Stomach smooth muscle (tissue), 2 donors: ENCODE results near the gene MEGF6.
A peak's percentile ranks its signal among the peaks of the same experiment; 100 is the strongest.

Experiments
- H3K27ac ChIP-seq: one replicate; pipeline ENCODE4 v1.7.0; 2013; ENCODE audit warnings: mild to moderate bottlenecking, low read length, inconsistent platforms
- H3K27me3 ChIP-seq, 2 donors: one replicate each; pipeline ENCODE4 v1.7.0; 2013; ENCODE audit warnings: low read length in 2 of 2; ENCODE audit not compliant: insufficient read depth in 2 of 2, control insufficient read depth in 1 of 2
- H3K36me3 ChIP-seq, 2 donors: one replicate each; pipeline ENCODE4 v1.7.0; 2013; ENCODE audit warnings: low read length in 2 of 2; ENCODE audit not compliant: control insufficient read depth in 2 of 2, insufficient read depth in 2 of 2
- H3K4me1 ChIP-seq: one replicate; pipeline ENCODE4 v1.7.0; 2013; ENCODE audit warnings: low read length; ENCODE audit not compliant: control insufficient read depth, insufficient read depth
- H3K4me3 ChIP-seq, 2 donors: one replicate each; pipeline ENCODE4 v1.7.0; 2013; ENCODE audit warnings: low read length in 2 of 2
- H3K9ac ChIP-seq, 2 donors: one replicate each; pipeline ENCODE4 v1.7.0; 2013; ENCODE audit warnings: low read length in 2 of 2, mild to moderate bottlenecking in 1 of 2
- H3K9me3 ChIP-seq, 2 donors: one replicate each; pipeline ENCODE4 v1.7.0; 2013; ENCODE audit warnings: low read length in 2 of 2; ENCODE audit not compliant: control insufficient read depth in 2 of 2
- donor health status: healthy.
- donor health status: Pancreatic carcinoma.

MEGF6 gene

GRCh38 chr1:3530926-3531818 is 80.1 kb downstream of the MEGF6 start:
- Histone ChIP-seq H3K4me1 (peaks cover 25% of the 10 kb centered on the region), H3K9me3 (no peaks in the 10 kb centered on the region), H3K9ac (no peak overlapping the region), H3K36me3 (no peaks in the 10 kb centered on the region), H3K27ac (no peak overlapping the region), H3K27me3 (peaks cover 0 to 14% of the 10 kb centered on the region in 2 donors), H3K4me3 (peak overlapping the region; percentile 40 to 73)

DNA sequence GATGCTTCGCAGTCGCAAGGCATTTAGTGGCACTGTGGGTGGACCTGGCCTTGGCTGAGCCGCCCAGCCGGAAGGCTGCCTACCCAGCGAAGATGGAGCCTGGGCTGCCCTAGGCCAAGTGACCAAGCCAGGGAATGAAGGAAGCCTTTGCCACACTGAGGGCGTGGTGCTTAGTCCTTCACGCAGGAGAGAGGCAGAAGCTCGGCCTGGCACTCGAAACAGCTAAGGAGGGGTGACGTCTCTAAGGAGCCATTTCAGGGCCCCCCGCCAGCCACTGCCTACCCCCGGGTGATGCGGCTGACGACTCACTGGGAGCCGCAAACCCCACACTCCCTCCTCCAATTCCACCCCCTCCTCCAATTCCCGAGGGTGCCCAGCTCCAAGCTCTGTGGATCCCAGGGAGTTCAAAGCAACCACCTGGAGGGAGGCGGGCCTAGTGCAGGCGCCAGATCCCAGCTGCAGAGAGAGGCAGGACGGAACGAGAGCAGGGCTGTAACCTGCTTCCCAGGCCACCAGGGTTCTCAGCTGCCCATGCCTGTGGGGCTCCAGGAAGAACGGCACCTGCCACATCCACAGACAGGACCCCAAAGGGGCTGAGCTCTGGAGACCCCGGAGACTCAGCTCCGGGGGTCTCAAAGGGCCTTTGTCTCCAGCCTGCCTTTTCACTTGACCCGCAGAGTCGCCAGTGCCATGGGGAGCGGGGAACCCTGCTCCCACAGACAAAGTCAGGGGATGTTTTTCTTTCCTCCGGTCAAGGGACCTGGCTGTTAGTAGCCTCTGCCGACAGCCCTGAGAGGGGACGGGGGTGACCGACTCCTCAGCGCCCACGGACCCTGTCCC is 81.0 kb downstream of the MEGF6 start:
- peak overlapping the region; percentile 40 to 73 for H3K4me3 ChIP-seq
- H3K4me1 ChIP-seq, result peaks cover 25% of the 10 kb centered on the region
- H3K27me3 ChIP-seq, result peaks cover 0 to 14% of the 10 kb centered on the region in 2 donors
- H3K27ac ChIP-seq, result no peak overlapping the region
- H3K9ac ChIP-seq, result peak overlapping the region; percentile 29 to 38
- H3K36me3 ChIP-seq, result no peaks in the 10 kb centered on the region
- H3K9me3 ChIP-seq, result no peaks in the 10 kb centered on the region

- Histone ChIP-seq H3K27ac (no peak overlapping the region), H3K9ac (no peak overlapping the region), H3K36me3 (no peaks in the 10 kb centered on the region), H3K27me3 (peaks cover 0 to 14% of the 10 kb centered on the region in 2 donors), H3K4me1 (peaks cover 25% of the 10 kb centered on the region), H3K9me3 (no peaks in the 10 kb centered on the region), H3K4me3 (peak overlapping the region in 1 of 2 donors; percentile 29)
Observed at GRCh38 chr1:3529099-3529729, 82.1 kb downstream of the MEGF6 start.

- H3K9ac ChIP-seq, result no peak overlapping the region
- peaks cover 0 to 14% of the 10 kb centered on the region in 2 donors for H3K27me3 ChIP-seq
- no peak overlapping the region for H3K27ac ChIP-seq
- H3K4me3 ChIP-seq, result no peak overlapping the region
- no peaks in the 10 kb centered on the region for H3K36me3 ChIP-seq
- peaks cover 25% of the 10 kb centered on the region for H3K4me1 ChIP-seq
- H3K9me3 ChIP-seq, result no peaks in the 10 kb centered on the region
Observed at GRCh38 chr1:3527774-3528173, 83.5 kb downstream of the MEGF6 start.

- no peaks in the 10 kb centered on the region for H3K36me3 ChIP-seq
- no peaks in the 10 kb centered on the region for H3K9me3 ChIP-seq
- peaks cover 19% of the 10 kb centered on the region for H3K4me1 ChIP-seq
- H3K4me3 ChIP-seq, result no peak overlapping the region
- no peak overlapping the region for H3K27ac ChIP-seq
- no peak overlapping the region for H3K9ac ChIP-seq
- H3K27me3 ChIP-seq, result peaks cover 0 to 14% of the 10 kb centered on the region in 2 donors
Observed at GRCh38 chr1:3525551-3526482, 85.5 kb downstream of the MEGF6 start.

DNA sequence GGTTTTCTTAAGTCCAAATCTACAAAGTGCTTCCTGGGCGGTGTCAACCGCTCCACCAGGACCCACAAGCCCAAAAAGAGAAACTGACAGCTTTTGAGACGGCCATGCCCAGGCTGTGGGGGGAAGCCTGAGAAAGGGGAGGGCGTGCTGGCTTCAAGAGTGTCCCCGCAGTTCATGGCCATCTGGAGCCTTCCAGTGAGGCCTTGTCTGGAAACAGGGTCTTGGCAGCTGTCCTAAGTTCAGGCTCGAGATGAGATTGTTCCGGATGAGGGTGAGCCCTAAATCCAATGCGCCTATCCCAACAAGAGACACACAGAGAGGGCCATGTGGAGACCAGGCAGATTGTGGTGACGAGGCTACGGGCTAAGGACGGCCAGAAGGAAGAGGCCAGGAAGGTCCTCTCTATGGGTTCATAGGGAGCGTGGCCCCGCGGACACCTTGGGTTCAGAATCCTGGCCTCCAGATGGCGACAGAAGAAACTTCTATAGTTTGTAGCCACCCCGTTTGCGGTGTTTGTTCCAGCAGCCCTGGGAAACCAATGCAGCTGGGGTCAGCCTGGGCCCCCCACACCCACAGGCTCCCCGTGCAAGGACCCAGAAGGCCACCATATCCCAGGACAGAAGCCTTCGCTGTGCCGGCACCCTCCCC is 86.6 kb downstream of the MEGF6 start:
- no peaks in the 10 kb centered on the region for H3K9me3 ChIP-seq
- no peak overlapping the region for H3K4me3 ChIP-seq
- peaks cover 9% of the 10 kb centered on the region for H3K4me1 ChIP-seq
- no peaks in the 10 kb centered on the region for H3K36me3 ChIP-seq
- H3K9ac ChIP-seq, result no peak overlapping the region
- H3K27ac ChIP-seq, result no peak overlapping the region
- peaks cover 0 to 7% of the 10 kb centered on the region in 2 donors for H3K27me3 ChIP-seq

- H3K27me3 ChIP-seq, result peaks cover 0 to 4% of the 10 kb centered on the region in 2 donors
- no peaks in the 10 kb centered on the region for H3K36me3 ChIP-seq
- H3K4me1 ChIP-seq, result peaks cover 2% of the 10 kb centered on the region
- H3K4me3 ChIP-seq, result no peak overlapping the region
- H3K27ac ChIP-seq, result no peak overlapping the region
- H3K9ac ChIP-seq, result no peak overlapping the region
- no peaks in the 10 kb centered on the region for H3K9me3 ChIP-seq
Observed at GRCh38 chr1:3523980-3524379, 87.3 kb downstream of the MEGF6 start.

GRCh38 chr1:3522564-3523265 is 88.6 kb downstream of the MEGF6 start:
- Histone ChIP-seq H3K4me3 (no peak overlapping the region), H3K27me3 (peaks cover 0 to 3% of the 10 kb centered on the region in 2 donors), H3K9me3 (no peaks in the 10 kb centered on the region), H3K9ac (no peak overlapping the region), H3K4me1 (peaks cover 1% of the 10 kb centered on the region), H3K36me3 (no peaks in the 10 kb centered on the region), H3K27ac (no peak overlapping the region)

DNA sequence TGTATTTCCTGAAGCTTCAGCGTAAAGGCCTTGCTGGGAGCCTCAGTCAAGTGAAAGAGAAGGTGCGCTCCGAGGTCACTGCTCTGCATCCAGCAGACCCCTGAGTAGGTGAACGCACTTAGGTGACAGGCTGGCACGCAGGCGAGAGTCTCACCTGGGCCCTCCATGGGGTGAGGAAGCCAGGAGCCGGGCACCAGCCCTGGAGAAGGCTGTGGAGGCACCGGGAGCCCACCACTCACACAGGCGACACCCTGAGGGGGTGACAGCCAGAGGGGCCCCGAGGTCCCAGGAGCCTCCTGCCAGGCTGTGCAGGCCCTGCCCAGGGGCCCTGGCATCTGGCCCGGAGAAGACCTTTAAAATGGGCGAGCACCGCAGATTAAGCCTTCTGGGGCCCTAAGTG is 89.2 kb downstream of the MEGF6 start:
- H3K27ac ChIP-seq, result no peak overlapping the region
- H3K36me3 ChIP-seq, result no peaks in the 10 kb centered on the region
- H3K9me3 ChIP-seq, result no peaks in the 10 kb centered on the region
- peaks cover 7% of the 10 kb centered on the region for H3K4me1 ChIP-seq
- peaks cover 0 to 4% of the 10 kb centered on the region in 2 donors for H3K27me3 ChIP-seq
- H3K4me3 ChIP-seq, result no peak overlapping the region
- H3K9ac ChIP-seq, result no peak overlapping the region
